ENCODE data around the gene TCF4. TPM values are rescaled to one million over a fixed set of nuclear protein-coding genes. Genes with fewer than 3 reads are reported as not detected.

Gene TCF4
- total RNA-seq, 6 donors from 2014 or later: 70.6 to 115 (median 92.4) TPM

DNA sequence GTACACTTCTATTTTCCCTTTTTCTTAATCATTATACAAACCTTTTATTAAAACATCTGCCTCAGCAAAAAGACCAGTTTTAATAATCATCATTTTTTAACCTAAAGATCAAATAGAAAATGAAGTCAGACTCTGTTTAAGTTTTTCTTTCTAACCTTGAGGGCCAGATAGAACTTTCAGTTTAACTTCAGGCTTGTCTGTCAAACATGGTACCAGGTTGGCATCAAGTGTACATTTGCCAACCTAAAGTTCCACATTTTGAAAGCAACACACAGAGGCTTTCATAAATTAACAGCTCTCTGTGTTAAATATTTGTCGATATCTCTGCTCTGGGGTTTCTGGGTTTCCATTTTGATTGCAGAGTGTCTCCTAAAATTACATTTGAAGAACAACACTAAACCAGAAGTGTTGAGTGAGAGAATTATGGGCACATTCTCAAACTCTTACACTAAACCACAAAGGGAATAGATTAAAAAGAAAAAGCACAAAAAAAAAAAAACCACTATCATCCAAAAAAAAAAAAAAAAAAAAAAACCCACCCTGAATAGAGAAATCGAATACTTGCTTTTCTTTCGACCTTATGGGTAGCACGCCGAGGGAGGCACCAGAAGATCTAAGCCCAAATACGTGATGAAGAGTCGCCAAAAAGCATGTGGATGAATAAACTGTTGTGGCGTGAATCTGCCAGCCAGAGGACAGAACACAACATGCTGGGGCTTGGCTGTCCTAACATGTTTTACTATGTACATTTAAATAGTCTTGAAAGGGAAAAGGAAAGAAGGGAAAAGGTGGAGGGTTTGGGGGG is 166.2 kb downstream of the TCF4 start:
- H3K4me1 ChIP-seq: peaks cover 0 to 25% (median 6%) of the 10 kb centered on the region in 4 donors
- ATAC-seq (ENCODE audit: low FRiP score in 2 of 2) (peak in 1 of 2 donors; percentile 67), DNase-seq (no peak)
- WGBS, 2 donors: 64 to 65% methylated on average over 8 of the region's 8 CpGs
- H3K36me3 ChIP-seq: no peaks in the 10 kb centered on the region
- H3K9me3 ChIP-seq: no peaks in the 10 kb centered on the region
- H3K27ac ChIP-seq: peak overlapping the region; percentile 71 to 80 (median 72)
- H3K4me3 ChIP-seq: peak overlapping the region in 3 of 4 donors; percentile 0 to 35 (median 19)
- no peak for TF ChIP-seq POLR2A (IDR thresholded peaks at IDR 0.05)
- no peak for TF ChIP-seq EP300 (IDR thresholded peaks at IDR 0.05)
- TF ChIP-seq, protein P1, sequence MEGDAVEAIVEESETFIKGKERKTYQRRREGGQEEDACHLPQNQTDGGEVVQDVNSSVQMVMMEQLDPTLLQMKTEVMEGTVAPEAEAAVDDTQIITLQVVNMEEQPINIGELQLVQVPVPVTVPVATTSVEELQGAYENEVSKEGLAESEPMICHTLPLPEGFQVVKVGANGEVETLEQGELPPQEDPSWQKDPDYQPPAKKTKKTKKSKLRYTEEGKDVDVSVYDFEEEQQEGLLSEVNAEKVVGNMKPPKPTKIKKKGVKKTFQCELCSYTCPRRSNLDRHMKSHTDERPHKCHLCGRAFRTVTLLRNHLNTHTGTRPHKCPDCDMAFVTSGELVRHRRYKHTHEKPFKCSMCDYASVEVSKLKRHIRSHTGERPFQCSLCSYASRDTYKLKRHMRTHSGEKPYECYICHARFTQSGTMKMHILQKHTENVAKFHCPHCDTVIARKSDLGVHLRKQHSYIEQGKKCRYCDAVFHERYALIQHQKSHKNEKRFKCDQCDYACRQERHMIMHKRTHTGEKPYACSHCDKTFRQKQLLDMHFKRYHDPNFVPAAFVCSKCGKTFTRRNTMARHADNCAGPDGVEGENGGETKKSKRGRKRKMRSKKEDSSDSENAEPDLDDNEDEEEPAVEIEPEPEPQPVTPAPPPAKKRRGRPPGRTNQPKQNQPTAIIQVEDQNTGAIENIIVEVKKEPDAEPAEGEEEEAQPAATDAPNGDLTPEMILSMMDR (IDR thresholded peaks at IDR 0.05): no peak
- TF ChIP-seq POLR2AphosphoS5 (IDR thresholded peaks at IDR 0.05): no peak
- no peaks in the 10 kb centered on the region for H3K27me3 ChIP-seq

DNA sequence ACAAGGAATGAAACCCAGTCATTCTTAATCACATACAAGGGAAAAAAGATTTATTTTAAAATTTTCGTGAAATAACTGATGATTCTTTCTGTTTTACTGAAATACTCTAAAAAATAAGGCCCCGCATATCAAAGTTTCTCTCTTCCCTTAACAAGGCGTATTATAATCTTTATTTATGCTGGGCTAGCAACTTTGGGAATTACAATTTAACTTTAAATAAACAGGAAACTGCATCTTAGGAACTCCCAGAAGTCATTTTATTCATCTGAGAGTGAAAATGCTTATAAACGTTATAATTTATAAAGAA is 166.7 kb downstream of the TCF4 start:
- no peaks in the 10 kb centered on the region for H3K36me3 ChIP-seq
- no peak for DNase-seq
- H3K9me3 ChIP-seq: no peaks in the 10 kb centered on the region
- H3K27me3 ChIP-seq: no peaks in the 10 kb centered on the region
- TF ChIP-seq POLR2A (IDR thresholded peaks at IDR 0.05) (no peak), POLR2AphosphoS5 (IDR thresholded peaks at IDR 0.05) (no peak)
- peak overlapping the region in 2 of 4 donors; percentile 19 to 35 for H3K4me3 ChIP-seq
- WGBS, 2 donors: 39 to 45% methylated on average over 4 of the region's 4 CpGs
- peak overlapping the region; percentile 71 to 80 (median 72) for H3K27ac ChIP-seq
- H3K4me1 ChIP-seq: peaks cover 0 to 28% (median 6%) of the 10 kb centered on the region in 4 donors
- no peak for ATAC-seq (ENCODE audit: low FRiP score in 2 of 2)

DNA sequence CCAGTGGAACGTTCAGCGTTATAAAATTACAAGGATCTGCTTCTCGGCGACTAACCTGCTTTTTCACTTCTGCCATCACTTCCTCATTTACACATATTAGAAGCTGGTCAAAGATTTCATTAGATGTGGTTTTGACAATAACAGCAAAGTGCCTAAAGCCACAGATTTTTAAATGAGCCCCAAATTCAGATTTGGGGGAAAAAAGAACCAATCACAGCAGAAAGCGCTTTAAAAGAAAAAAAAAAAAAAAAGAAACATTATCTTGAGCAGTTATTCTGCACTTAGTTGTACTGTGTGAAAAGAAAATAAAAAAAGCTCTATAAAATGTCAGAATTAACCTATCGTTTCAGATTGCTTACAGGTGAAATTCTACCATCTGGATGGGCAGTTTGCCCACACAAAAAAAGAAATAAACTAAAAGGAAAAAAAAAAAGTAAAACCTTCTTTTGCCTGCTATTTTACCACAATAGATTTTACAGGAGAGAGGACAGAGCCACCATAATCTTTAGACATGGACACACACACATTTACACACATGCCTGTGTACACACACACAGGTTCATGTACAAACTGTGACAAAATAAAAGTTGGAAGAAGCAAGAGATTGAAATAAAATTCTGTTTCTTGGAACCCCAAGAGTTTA is 167.2 kb downstream of the TCF4 start:
- Histone ChIP-seq H3K4me3 (peak overlapping the region in 2 of 4 donors; percentile 21 to 35), H3K9me3 (no peaks in the 10 kb centered on the region), H3K4me1 (peaks cover 0 to 32% (median 8%) of the 10 kb centered on the region in 4 donors), H3K36me3 (no peaks in the 10 kb centered on the region), H3K27ac (peak overlapping the region; percentile 71 to 80 (median 74)), H3K27me3 (no peaks in the 10 kb centered on the region)
- DNase-seq: no peak
- no peak for ATAC-seq (ENCODE audit: low FRiP score in 2 of 2)
- 32 to 45% methylated on average over 6 of the region's 6 CpGs for WGBS, 2 donors
- no peak for TF ChIP-seq POLR2A (IDR thresholded peaks at IDR 0.05)
- TF ChIP-seq, protein P1 (IDR thresholded peaks at IDR 0.05): no peak
- TF ChIP-seq EP300 (IDR thresholded peaks at IDR 0.05): no peak

- Histone ChIP-seq H3K9me3 (no peaks in the 10 kb centered on the region), H3K27me3 (no peaks in the 10 kb centered on the region), H3K36me3 (no peaks in the 10 kb centered on the region), H3K4me1 (peaks cover 0 to 34% (median 10%) of the 10 kb centered on the region in 4 donors), H3K4me3 (peak overlapping the region in 2 of 4 donors; percentile 21 to 23), H3K27ac (peak overlapping the region; percentile 71 to 80 (median 74))
- DNase-seq (no peak), ATAC-seq (ENCODE audit: low FRiP score in 2 of 2) (no peak)
- WGBS, 2 donors: 33 to 41% methylated on average over 7 of the region's 7 CpGs
- TF ChIP-seq, protein P1 (IDR thresholded peaks at IDR 0.05): no peak
- TF ChIP-seq EP300 (IDR thresholded peaks at IDR 0.05): no peak
- no peak for TF ChIP-seq POLR2AphosphoS5 (IDR thresholded peaks at IDR 0.05)
- TF ChIP-seq POLR2A (IDR thresholded peaks at IDR 0.05): no peak
Measured at GRCh38 chr18:55419947-55420664, 167.9 kb downstream of the TCF4 start.

All from upper lobe of left lung (tissue), 6 donors.